ENCODE results near the gene PAPOLA. TPM values are rescaled to one million over a fixed set of nuclear protein-coding genes. Genes with fewer than 3 reads are reported as not detected.

PAPOLA gene
- total RNA-seq, 1 donor from 2014 or later: 64.2 TPM

- no peak for DNase-seq (ENCODE audit: low spot score in 2 of 2)
- intact Hi-C loops (cut with DNase I): no loop called here
- no peaks in the 10 kb centered on the region for H3K9me3 ChIP-seq
- no peak for TF ChIP-seq CTCF (IDR thresholded peaks at IDR 0.05)
- H3K36me3 ChIP-seq: peaks cover 0 to 7% of the 10 kb centered on the region in 2 donors
- H3K27me3 ChIP-seq: no peaks in the 10 kb centered on the region
- no peak overlapping the region for H3K4me3 ChIP-seq
- H3K4me1 ChIP-seq: peaks cover 0 to 9% of the 10 kb centered on the region in 2 donors
- H3K27ac ChIP-seq: no peak overlapping the region
These were observed 72.0 kb downstream of the PAPOLA start for GRCh38 chr14:96574171-96574632.

- intact Hi-C loops (cut with DNase I): no loop called here
- no peak overlapping the region for H3K27ac ChIP-seq
- peaks cover 0 to 7% of the 10 kb centered on the region in 2 donors for H3K36me3 ChIP-seq
- H3K27me3 ChIP-seq: no peaks in the 10 kb centered on the region
- TF ChIP-seq CTCF (IDR thresholded peaks at IDR 0.05): no peak
- no peak overlapping the region for H3K4me3 ChIP-seq
- H3K9me3 ChIP-seq: no peaks in the 10 kb centered on the region
- DNase-seq (ENCODE audit: low spot score in 2 of 2): no peak
- peaks cover 0 to 9% of the 10 kb centered on the region in 2 donors for H3K4me1 ChIP-seq
These were observed 72.8 kb downstream of the PAPOLA start for GRCh38 chr14:96574633-96575632.

GRCh38 chr14:96576359-96576758, 74.2 kb downstream of the PAPOLA start:
- intact Hi-C loops (cut with DNase I): no loop called here
- peaks cover 0 to 9% of the 10 kb centered on the region in 2 donors for H3K4me1 ChIP-seq

GRCh38 chr14:96576937-96577336, 74.8 kb downstream of the PAPOLA start:
- Histone ChIP-seq H3K4me3 (no peak overlapping the region), H3K9me3 (no peaks in the 10 kb centered on the region), H3K27ac (no peak overlapping the region), H3K27me3 (no peaks in the 10 kb centered on the region), H3K36me3 (peaks cover 0 to 7% of the 10 kb centered on the region in 2 donors), H3K4me1 (peaks cover 0 to 9% of the 10 kb centered on the region in 2 donors)
- TF ChIP-seq CTCF (IDR thresholded peaks at IDR 0.05): no peak
- intact Hi-C loops (cut with DNase I): no loop called here
- no peak for DNase-seq (ENCODE audit: low spot score in 2 of 2)

More at GRCh38 chr14:96576359-96576758, 74.2 kb downstream of the PAPOLA start:
- Histone ChIP-seq H3K27me3 (no peaks in the 10 kb centered on the region), H3K27ac (no peak overlapping the region), H3K9me3 (no peaks in the 10 kb centered on the region), H3K36me3 (peaks cover 0 to 7% of the 10 kb centered on the region in 2 donors), H3K4me3 (no peak overlapping the region)
- no peak for TF ChIP-seq CTCF (IDR thresholded peaks at IDR 0.05)
- no peak for DNase-seq (ENCODE audit: low spot score in 2 of 2)

DNA sequence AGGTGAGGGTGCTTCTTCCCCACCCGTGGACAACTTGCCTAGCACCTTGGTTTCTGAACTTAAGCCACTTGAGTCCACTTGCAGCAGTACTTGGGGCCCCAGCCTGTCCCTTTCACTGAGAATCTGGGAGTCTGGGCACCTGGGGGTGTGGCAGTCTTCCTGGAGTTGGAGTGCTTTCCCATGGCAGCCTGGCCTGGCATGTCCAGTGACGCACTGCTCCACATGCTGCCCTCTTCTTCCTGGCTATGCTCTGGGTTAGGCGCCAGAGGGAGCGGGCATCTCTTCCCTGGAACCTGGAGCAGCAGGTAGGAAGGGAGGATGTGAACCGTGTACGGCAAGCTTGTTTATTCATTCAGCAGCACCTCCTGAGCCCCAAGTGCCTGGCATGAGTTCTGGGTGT, 76.4 kb downstream of the PAPOLA start:
- H3K27ac ChIP-seq: no peak overlapping the region
- no peaks in the 10 kb centered on the region for H3K27me3 ChIP-seq
- no peak for DNase-seq (ENCODE audit: low spot score in 2 of 2)
- no peak for TF ChIP-seq CTCF (IDR thresholded peaks at IDR 0.05)
- intact Hi-C loops (cut with DNase I): no loop called here
- no peaks in the 10 kb centered on the region for H3K36me3 ChIP-seq
- H3K4me3 ChIP-seq: no peak overlapping the region
- no peaks in the 10 kb centered on the region for H3K9me3 ChIP-seq
- H3K4me1 ChIP-seq: peaks cover 0 to 9% of the 10 kb centered on the region in 2 donors
